HepG2 (cell line): ENCODE results near the gene PEPD.

ENCODE experiments used
- CTCF ChIP-seq: sonication (generic); formaldehyde crosslinking; IDR thresholded peaks from 2 replicates; pipeline ENCODE4 v1.5.0; 2020; ENCODE audit warnings: mild to moderate bottlenecking, missing genetic modification reagents, moderate library complexity
- EP300 ChIP-seq, 3 experiments: sonication (generic) in 1 of 3; formaldehyde crosslinking in 1 of 3; IDR thresholded peaks; 2 replicates each; pipeline versions ENCODE4 v1.5.1 to v1.6.1; 2011 to 2020; ENCODE audit warnings: low read depth in 2 of 3, low read length in 2 of 3, borderline replicate concordance in 1 of 3, improper control_type of control experiment in 1 of 3, mild to moderate bottlenecking in 1 of 3, missing genetic modification reagents in 1 of 3, moderate library complexity in 1 of 3
- EZH2 ChIP-seq: conservative IDR thresholded peaks from 2 replicates; pipeline ENCODE4 v1.6.1; 2012; ENCODE audit warnings: mild to moderate bottlenecking, low read depth, low read length, moderate library complexity
- FOSL1 ChIP-seq: sonication (generic); formaldehyde crosslinking; IDR thresholded peaks from 2 replicates; pipeline ENCODE4 v1.9.0; 2021; ENCODE audit warnings: missing genetic modification reagents, borderline replicate concordance
- FOXJ3 ChIP-seq: sonication (generic); formaldehyde crosslinking; IDR thresholded peaks from 2 replicates; pipeline ENCODE4 v1.4.0; 2020; ENCODE audit warnings: missing genetic modification reagents, mild to moderate bottlenecking, borderline replicate concordance
- GATA4 ChIP-seq: sonication (generic); IDR thresholded peaks from 2 replicates; pipeline ENCODE4 v1.6.1; 2016; ENCODE audit warnings: antibody characterized with exemption, low read depth, borderline replicate concordance
- HMG20A ChIP-seq: IDR thresholded peaks from 2 replicates; pipeline ENCODE4 v1.6.1; 2016; ENCODE audit warnings: borderline replicate concordance
- IRF9 ChIP-seq: sonication (generic); formaldehyde crosslinking; IDR thresholded peaks from 2 replicates; pipeline ENCODE4 v1.8.0; 2022; ENCODE audit warnings: missing genetic modification reagents, mild to moderate bottlenecking, borderline replicate concordance
- JUND ChIP-seq: sonication (generic); formaldehyde crosslinking; IDR thresholded peaks from 2 replicates; pipeline ENCODE4 v1.8.0; 2022; ENCODE audit warnings: mild to moderate bottlenecking, missing genetic modification reagents
- NR2F6 ChIP-seq, 2 experiments: IDR thresholded peaks; 2 replicates each; pipeline ENCODE4 v1.6.1; 2016; ENCODE audit warnings: antibody characterized with exemption in 1 of 2, mild to moderate bottlenecking in 1 of 2
- SP1 ChIP-seq, 2 experiments: fragments of 450-650 bp in 1 of 2; sonication (generic) in 1 of 2; formaldehyde crosslinking in 1 of 2; IDR thresholded peaks; 2 replicates each; pipeline versions ENCODE4 v1.4.0 to v1.6.1; 2016 to 2020; ENCODE audit warnings: missing genetic modification reagents in 1 of 2
- THAP11 ChIP-seq: IDR thresholded peaks from 2 replicates; pipeline ENCODE4 v1.6.1; 2016; ENCODE audit warnings: missing biosample characterization, missing genetic modification reagents
- ZBTB49 ChIP-seq: sonication (generic); formaldehyde crosslinking; IDR thresholded peaks from 2 replicates; pipeline ENCODE4 v1.4.0; 2020; ENCODE audit warnings: missing genetic modification reagents, borderline replicate concordance

GRCh38 chr19:33477781-33478180 is 43.8 kb downstream of the PEPD start:
- TF ChIP-seq NR2F6 (IDR thresholded peaks at IDR 0.05) (no peak), NR2F6 (CRISPR knock-in tag; IDR thresholded peaks at IDR 0.05) (no peak), SP1 (IDR thresholded peaks at IDR 0.05) (no peak), SP1 (CRISPR knock-in tag; IDR thresholded peaks at IDR 0.05) (no peak), EZH2 (no peak), FOSL1 (CRISPR knock-in tag) (no peak), CTCF (no peak), ZBTB49 (CRISPR knock-in tag) (no peak), THAP11 (CRISPR knock-in tag) (no peak), FOXJ3 (CRISPR knock-in tag) (no peak), IRF9 (CRISPR knock-in tag) (no peak), GATA4 (no peak), HMG20A (CRISPR knock-in tag) (no peak), JUND (CRISPR knock-in tag) (no peak), EP300 (IDR thresholded peaks at IDR 0.05; ENCODE audit: low read depth in 2 of 2, low read length in 2 of 2) (no peak), EP300 (CRISPR knock-in tag; IDR thresholded peaks at IDR 0.05; ENCODE audit: borderline replicate concordance) (no peak)
